Vagina (tissue), 2 donors: ENCODE results near the gene E2F7.

Experiments
- POLR2A ChIP-seq, 2 donors: fragments of 450-650 bp; IDR thresholded peaks; one replicate each; pipeline ENCODE4 v1.6.1; 2017; ENCODE audit warnings: antibody characterized with exemption in 2 of 2, mild to moderate bottlenecking in 2 of 2, moderate library complexity in 2 of 2
- TF ChIP-seq, protein P1 (sequence below), 3 experiments: fragments of 450-650 bp in 2 of 3; fragments of 200-600 bp in 1 of 3; sonication (generic) in 1 of 3; IDR thresholded peaks; one replicate each; pipeline ENCODE4 v1.5.1; 2017 to 2019; ENCODE audit warnings: antibody characterized with exemption in 3 of 3, mild to moderate bottlenecking in 2 of 3, moderate library complexity in 2 of 3

DNA sequence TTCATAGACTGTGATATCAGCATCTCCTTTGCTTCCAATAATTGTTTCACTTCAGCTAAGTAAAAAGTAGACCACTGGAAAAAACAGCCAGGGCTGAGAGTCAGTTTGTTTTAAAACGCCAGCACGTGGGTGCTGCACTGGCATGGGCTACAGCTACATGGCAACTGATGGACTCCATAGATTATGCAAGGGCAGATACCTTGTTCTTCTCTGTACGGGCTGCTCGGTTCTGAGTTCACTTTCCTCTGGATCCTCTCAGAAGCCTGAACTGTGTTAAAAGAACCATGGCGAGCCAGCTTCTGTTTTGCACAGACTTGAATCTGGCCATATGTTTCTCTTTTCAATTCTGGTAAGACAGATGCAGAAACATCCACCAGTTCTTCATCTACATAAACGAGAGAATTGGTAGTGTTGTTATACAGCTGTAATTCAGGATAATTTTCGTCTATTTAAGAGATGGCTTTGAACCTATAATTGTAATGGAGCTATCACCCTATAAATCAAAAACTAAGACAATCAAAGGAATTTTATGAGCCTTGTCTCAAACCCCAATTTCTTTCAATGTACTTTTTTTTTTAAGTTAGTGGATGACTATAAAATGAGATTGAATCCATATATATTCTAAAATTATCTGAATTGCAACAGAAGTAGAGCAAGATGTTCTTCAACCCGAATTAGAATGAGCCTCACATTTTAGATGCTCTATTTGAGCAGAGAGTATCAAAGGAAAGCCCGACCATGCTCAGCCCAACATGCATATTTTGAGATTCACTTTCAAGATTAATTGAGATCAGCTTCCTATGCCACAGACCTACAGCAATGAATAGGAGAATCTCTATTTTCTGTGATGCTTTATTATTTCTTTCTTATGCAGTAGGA is 31.5 kb downstream of the E2F7 start:
- TF ChIP-seq, protein P1, sequence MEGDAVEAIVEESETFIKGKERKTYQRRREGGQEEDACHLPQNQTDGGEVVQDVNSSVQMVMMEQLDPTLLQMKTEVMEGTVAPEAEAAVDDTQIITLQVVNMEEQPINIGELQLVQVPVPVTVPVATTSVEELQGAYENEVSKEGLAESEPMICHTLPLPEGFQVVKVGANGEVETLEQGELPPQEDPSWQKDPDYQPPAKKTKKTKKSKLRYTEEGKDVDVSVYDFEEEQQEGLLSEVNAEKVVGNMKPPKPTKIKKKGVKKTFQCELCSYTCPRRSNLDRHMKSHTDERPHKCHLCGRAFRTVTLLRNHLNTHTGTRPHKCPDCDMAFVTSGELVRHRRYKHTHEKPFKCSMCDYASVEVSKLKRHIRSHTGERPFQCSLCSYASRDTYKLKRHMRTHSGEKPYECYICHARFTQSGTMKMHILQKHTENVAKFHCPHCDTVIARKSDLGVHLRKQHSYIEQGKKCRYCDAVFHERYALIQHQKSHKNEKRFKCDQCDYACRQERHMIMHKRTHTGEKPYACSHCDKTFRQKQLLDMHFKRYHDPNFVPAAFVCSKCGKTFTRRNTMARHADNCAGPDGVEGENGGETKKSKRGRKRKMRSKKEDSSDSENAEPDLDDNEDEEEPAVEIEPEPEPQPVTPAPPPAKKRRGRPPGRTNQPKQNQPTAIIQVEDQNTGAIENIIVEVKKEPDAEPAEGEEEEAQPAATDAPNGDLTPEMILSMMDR (IDR thresholded peaks at IDR 0.05): no peak
- no peak for TF ChIP-seq POLR2A (IDR thresholded peaks at IDR 0.05)
